GM19035 (cell line): ENCODE data around the gene AEBP1.
A peak's percentile ranks its signal among the peaks of the same experiment; 100 is the strongest.

Source experiments
- ATAC-seq: cut with Tn5 transposase; IDR thresholded peaks from one replicate; pipeline ENCODE4 v1.9.1; 2021; ENCODE audit not compliant: unreplicated experiment

AEBP1 gene

DNA sequence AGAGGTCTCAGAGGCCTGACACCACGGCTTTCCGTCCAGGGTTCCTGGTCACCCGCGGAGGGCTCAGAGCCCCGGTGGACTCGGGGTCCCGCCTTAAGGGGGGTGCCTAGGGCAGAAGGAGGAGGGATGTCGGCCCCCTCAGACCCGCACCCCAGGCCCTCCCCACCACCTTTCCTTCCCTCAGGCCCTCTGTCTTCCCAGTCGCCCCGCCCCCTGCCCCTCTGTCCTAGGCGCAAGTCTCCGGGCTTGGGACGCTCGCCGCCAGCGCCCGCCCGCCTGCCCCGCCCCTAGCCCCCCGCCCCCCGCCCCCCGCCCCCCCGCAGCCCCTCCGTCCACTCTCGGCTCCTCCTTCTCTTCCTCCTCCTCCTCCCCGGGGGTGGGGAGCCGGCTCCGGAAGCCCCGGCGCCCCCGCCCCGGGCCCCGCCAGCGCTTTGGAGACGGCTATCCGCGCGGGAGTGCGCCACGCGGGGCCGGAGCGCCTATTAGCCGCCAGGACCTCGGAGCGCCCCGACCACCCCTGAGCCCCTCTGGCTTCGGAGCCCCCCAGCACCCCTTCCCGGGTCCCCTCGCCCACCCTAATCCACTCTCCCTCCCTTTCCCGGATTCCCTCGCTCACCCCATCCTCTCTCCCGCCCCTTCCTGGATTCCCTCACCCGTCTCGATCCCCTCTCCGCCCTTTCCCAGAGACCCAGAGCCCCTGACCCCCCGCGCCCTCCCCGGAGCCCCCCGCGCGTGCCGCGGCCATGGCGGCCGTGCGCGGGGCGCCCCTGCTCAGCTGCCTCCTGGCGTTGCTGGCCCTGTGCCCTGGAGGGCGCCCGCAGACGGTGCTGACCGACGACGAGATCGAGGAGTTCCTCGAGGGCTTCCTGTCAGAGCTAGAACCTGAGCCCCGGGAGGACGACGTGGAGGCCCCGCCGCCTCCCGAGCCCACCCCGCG is at the start of gene AEBP1:
Gene AEBP1, plus strand, starts transcription at position 423 of the 937 bp plus-strand sequence. Its CDS starts 321 bp downstream, at position 744.
- no peak for ATAC-seq

DNA sequence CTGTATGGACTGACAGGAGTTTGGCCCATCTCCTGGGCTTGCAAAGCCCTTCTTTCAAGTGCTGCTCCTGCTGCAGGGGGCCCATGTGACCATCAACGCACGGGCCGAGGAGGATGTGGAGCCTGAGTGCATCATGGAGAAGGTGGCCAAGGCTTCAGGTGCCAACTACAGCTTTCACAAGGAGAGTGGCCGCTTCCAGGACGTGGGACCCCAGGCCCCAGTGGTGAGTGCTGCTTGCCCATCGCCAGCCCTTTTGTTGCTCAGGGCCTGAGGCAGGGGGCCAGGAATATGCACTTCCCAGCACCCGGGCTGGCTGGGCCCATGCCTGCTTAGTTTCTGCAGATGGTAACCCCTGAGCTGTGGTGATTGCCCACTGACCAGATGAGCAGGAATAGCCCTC is 47.5 kb upstream of the AEBP1 start:
- ATAC-seq, result no peak

DNA sequence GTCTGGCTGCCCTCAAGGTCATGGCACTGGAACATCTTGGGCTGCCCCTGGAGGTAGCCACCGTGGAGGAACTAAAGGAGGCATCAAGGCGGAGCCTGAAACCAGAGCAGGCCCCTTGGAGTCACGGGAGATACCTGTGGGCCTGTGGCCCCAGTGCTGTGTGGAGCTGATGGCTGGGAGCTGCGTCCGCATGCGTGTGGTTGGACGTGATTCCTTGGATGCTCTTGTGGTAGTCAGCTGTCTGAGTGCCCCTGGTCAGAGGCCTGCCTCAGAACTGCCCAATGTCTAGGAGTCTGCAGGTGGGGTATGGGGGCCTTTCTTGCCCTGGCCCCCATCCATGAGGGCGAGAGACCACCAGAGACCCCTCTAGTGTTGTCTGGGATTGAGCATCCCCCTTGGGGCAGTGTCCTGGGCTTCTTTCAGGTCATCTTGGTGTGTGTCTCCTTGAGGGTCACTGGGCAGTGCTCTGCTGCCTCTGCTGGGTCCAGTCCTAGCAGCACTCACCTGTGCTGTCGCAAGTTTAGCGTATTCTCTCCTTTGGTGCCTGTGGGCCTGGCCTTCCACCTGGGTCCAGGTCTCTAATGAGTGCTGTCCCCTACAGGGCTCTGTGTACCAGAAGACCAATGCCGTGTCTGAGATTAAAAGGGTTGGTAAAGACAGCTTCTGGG is 46.8 kb upstream of the AEBP1 start:
- ATAC-seq, result no peak

DNA sequence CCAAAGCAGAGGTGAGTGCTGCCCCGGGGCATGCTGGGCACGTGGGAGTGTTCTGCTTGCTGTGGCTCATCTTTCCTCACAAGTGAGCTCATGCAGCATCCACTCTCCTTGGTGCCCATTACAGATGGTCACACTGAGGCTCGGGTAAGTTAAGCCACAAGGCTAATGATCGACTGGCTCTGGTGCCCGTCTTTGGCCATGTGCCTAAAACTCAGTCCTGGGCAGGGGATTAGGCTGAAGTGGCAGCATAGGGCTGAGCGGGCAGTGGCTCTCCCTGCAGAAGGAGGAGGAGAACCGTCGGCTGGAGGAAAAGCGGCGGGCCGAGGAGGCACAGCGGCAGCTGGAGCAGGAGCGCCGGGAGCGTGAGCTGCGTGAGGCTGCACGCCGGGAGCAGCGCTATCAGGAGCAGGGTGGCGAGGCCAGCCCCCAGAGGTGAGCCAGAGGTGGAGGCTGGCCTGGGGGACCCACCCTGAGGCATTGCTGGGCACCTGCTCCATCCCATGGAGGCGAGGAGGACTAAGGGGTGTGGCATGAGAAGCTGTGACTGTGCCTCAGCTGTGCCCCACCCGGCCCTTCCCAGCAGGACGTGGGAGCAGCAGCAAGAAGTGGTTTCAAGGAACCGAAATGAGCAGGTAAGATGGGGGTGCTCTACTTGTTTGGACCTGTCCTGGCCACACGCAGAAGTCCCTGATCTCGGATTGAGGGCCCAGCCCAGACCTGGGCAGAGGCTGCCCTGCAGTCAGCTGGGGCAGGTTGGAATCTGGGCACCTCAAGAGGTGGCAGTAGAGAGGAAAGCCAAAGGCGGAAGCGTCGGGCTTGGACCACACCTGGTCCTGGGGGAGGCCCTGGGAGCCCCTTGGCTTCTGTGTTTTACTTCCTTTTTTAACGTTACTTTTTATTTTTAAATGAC is 46.0 kb upstream of the AEBP1 start:
- peak; percentile 19 for ATAC-seq

DNA sequence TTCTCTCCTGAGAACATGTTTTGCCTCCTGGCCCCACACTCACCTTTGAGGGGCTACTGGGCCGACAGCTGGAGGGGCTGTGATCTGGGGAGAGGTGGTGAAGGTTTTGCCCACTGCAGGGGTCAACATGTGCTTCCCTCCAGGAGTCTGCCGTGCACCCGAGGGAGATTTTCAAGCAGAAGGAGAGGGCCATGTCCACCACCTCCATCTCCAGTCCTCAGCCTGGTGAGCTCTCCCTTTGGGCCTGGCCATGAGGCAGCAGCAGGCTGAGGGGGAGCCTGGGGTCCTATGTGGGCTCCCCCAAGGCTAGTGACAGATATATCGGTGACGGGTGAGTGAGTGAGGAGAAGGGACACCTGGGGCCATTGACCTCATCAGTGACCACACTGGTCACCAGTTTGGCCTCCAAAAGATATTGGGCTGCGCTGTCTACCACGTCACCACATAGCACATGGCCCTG is 45.4 kb upstream of the AEBP1 start:
- no peak for ATAC-seq

DNA sequence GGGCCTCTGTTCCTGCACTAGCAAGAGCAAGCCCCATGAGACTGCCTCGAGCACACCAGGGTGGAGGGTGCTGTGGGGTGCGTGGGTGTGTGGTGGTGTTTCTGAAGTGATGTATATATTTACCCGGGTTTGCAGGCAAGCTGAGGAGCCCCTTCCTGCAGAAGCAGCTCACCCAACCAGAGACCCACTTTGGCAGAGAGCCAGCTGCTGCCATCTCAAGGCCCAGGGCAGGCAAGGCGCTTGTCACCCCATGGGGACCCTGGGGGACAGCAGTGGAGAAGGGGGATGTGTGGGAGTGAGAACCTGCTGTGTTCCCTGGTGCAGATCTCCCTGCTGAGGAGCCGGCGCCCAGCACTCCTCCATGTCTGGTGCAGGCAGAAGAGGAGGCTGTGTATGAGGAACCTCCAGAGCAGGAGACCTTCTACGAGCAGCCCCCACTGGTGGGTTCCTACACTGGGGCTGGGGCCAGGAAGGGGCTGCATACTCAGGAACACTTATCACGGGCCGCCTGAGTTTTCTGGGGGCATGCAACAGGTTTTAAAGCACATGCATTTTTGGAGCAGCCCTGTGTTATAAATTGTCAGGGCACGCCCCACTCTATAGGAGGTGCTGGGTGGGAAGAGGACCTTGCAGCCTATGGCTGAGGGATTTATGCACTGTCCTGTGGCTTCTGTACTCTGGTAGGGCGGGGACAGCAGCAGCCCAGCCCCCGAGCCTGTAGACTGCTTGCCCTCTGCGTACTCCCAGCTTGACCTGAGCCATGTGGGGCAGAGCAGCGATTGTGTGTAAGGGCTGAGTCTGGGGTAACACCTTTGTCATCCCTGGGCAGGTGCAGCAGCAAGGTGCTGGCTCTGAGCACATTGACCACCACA is 44.7 kb upstream of the AEBP1 start:
- peak; percentile 59 for ATAC-seq

DNA sequence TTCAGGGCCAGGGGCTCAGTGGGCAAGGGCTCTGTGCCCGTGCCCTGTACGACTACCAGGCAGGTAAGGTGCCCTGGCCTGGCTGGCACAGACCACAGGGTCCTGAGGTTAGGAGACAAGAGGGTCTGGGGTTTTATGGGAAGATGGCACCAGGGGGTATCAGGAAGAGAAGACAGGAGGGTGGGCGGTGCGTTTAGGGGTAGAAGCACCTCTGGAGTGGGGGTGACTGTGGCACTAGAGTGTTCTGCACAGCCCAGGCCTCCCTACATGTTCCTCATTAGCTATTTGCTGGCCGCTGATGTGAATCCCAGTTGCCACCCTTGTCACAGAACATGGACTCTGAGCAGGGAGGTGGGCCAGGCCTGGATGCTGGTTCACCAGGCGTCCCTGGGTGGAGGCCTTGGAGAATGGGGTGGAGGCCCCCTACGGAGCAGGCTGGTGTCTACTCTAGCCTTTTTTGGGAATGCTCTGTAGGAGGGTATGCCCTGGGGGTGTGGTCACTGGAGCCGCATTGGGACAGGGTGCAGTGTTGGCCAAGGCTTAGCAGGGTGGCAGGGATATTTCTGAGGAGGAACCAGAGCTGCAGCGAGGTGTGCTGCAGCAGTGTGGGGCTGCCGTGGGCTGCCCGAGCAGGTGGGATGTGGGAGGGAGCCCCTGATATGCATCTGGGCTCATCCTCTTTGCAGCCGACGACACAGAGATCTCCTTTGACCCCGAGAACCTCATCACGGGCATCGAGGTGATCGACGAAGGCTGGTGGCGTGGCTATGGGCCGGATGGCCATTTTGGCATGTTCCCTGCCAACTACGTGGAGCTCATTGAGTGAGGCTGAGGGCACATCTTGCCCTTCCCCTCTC is 43.8 kb upstream of the AEBP1 start:
- ATAC-seq, result no peak

DNA sequence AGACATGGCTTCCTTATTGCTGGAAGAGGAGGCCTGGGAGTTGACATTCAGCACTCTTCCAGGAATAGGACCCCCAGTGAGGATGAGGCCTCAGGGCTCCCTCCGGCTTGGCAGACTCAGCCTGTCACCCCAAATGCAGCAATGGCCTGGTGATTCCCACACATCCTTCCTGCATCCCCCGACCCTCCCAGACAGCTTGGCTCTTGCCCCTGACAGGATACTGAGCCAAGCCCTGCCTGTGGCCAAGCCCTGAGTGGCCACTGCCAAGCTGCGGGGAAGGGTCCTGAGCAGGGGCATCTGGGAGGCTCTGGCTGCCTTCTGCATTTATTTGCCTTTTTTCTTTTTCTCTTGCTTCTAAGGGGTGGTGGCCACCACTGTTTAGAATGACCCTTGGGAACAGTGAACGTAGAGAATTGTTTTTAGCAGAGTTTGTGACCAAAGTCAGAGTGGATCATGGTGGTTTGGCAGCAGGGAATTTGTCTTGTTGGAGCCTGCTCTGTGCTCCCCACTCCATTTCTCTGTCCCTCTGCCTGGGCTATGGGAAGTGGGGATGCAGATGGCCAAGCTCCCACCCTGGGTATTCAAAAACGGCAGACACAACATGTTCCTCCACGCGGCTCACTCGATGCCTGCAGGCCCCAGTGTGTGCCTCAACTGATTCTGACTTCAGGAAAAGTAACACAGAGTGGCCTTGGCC is 43.0 kb upstream of the AEBP1 start:
- no peak for ATAC-seq

DNA sequence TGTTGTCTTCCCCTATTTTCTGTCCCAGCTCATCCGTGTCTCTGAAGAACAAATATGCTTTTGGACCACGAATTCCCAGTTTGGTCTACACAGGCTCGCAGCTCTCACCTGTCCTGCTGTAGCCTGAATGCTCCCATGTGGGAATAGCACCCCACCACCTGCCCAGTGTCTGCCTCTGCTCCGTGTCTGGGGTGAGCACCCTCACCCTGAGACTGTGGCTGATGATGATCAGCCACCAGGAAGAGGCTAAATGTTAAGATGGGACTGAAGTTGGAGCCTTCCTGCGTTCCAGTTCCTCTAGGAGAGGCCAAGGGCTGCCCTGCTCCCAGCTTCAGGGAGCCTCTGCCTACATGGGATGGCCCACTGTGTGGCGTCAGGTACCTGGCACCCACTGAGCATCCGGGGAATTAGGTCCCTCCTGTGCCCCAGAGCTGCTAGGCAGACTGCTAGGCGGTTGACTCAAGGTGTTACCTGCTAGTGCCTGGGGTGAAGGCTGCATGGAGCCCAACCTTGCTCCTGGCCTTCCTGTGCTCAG is 42.4 kb upstream of the AEBP1 start:
- ATAC-seq, result no peak

DNA sequence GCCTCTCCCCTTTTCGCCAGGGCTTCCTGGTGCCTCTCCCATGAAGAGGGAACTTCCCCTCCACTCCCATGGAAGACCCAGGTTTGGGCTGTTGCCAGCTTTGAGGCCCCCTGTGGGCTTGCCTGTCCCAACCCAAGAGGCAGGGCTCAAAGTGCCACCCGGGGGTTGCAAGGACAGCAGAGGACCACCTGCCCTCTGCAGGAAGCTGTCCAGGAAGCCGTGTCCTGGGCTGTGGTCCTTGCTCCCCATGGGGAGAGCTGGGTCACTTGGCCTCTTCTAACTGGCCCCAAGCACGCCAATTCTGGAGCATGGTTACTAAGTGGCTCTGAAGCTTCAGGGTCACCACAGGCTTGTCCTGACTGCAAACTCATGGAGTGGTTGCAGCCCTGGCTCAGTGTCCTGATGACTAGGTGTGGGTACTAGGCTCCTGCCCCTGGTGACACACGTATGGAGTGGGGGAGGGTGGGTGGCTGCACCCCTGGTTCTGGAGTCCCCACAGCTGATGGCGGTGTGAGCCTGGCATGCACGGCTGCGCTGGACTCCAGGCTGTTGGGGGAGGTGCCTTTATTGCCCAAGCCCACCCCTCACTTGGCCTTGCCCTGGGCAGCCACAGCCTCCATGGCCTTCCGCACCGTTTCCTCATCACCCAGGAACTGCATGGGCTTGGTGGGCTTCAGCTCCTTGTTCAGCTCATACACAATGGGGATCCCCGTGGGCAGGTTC is 41.8 kb upstream of the AEBP1 start:
- no peak for ATAC-seq

DNA sequence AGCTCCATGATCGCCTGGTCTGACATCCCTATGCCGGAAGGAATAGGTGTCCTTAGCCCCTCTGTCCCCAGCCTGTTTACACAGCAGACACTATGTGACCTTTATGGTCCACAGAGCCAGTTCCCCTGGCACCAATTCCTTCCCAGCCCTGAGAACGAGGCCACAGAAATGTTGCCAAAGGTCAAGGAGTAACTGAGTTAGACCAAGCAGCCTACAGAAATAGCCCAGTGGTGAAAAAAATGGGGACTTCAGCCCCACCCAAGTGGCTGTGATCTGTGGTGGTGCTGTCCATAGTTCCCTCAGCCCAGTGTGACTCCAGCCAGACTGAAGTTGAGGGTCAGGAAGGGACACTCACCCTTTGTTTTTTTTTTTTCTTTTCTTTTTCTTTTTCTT is 41.2 kb upstream of the AEBP1 start:
- no peak for ATAC-seq

DNA sequence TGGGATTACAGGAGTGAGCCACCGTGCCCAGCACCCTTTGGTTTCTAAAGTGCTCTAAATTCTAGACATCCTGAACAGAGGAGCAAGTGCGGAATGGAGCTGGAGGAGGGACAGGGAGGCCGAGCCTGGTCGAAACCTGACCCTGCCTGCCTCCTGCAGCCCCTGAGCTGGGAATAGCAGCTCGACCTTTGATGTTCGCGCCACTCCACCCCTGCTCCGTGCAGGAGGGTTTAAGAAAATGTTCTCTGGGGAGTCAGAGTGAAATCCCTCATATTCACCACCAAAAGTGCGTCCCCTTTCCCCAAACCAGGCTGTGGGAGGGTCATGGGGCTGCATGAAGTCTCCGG is 40.6 kb upstream of the AEBP1 start:
- ATAC-seq, result no peak

DNA sequence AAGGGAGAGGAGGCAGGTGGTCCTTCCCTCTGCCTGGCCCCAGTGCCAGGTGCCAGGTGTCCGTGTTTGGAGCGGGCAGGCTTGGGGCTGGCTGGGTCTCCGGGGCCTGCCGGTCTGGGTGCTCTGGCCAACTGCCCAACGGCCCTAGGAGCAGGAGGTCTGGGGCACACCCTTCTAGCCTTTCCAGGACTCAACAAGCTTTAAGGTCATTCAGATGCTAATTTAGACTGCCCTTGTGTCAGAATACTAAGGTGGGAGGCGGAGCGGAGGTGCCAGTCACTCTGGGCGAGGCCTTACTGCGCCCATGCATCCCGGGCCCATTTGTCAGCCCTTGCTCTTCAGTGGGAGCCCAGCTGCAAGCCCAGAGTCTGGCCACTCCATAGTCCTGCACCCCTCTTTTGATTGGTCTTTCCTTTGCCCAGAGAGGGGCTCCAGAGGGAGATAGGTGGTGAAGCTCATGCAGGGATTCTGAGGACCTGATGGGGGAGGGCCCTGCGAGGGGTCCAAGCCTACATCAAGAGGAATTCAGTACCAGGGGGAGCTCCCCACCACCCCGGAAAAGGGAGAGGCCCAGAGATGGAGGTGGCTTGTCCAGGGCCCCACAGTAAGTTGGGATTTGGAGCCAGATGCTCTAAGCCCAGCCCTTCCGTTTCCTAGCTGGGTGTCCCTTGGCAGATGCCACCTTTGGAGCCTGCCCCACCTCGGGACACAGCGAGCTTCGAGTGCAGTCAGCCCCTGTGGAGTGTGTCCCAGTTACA is 40.1 kb upstream of the AEBP1 start:
- no peak for ATAC-seq

DNA sequence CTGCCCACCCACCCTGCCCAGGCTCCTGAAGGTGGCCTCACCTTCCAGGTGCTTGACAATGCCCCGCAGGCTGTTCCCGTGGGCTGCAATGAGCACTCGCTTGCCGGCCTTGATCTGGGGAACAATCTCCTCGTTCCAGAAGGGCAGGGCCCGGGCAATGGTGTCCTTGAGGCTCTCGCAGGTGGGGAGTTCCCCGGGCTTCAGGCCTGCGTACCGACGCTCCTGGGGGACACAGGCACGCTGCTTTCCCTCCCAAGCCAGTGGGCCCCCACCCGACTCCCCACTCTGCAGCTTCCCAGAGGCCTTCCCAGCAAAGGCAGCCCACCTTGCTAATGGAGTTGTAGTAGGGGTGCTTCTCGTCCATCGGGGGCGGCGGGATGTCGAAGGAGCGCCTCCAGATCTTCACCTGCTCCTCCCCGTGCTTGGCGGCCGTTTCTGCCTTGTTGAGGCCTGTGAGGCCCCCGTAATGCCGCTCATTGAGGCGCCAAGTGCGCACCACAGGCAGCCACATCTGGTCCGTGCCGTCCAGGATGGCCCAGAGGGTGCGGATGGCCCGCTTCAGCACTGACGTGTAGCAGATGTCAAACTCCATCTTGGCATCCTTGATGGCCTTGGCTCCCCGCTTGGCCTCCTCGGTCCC is 39.2 kb upstream of the AEBP1 start:
- ATAC-seq, result no peak

DNA sequence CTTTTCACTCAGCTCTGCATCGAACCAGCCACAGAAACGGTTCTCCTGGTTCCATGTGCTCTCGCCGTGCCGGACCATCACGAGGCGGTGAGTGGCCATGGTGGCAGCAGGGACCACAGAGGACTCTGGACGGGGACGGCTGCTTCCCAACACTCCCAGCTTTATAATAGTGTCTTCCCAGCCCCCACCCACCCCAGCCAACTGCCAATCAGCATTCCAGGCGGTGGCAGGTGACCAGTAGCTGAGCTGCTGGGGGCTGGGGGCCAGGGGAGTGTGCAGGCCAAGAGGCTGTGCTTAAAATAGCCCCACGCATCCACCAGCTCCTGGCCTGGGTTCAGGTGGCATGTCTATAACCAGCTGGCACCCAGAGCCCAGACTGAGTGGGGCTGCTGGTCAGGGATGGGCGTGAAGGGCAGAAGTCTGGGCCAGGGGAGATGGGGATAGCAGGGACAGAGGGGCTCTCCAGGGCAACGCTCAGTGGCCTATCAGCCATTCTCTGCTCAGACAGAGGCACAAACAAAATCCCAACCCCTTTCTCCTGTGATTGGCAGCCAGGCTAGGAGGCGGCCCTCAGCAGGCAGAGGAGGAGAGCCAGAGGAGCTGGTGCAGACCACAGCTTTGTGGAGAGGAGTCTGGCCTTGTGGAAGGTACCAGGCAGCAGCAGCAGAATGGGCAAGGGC is 38.6 kb upstream of the AEBP1 start, which contains the start of gene PGAM2:
Gene PGAM2, minus strand, starts transcription at position 137 of the 680 bp plus-strand sequence. Its CDS starts 38 bp downstream, at position 99.
- ATAC-seq, result no peak

DNA sequence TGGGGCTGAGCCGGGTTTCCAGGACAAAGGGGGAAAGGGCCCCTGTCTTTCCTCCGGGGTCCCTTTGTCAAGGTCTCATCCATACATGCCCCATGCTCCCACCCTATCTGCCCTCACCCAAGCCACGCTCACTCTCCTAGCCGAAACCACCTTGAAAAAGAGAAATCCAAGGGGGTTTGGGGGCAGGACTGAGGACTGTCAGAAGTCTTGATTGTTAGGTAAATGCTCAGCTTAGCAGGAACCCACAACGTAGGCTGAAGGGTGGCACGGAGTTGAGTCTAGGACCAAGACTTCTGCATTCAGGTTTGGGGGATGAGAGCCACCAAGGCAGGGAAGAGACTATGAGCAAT is 38.1 kb upstream of the AEBP1 start:
- no peak for ATAC-seq
